C1 segment of cervical spinal cord (tissue), 14 donors: Measurements from ENCODE around the gene HK1.
"Not testable (repeated sequence)": the region's sequence is repeated elsewhere in the genome, so short reads cannot be mapped to it uniquely, and the experiment has no call there.

Experiments
- DNase-seq, 14 donors: peaks; one replicate each; lab custom pipeline; 2025; lab: John Stamatoyannopoulos, UW

Gene HK1

GRCh38 chr10:69254877-69255276 is 23.4 kb upstream of the HK1 start:
- DNase-seq, result no peak

GRCh38 chr10:69259547-69260243 is 18.6 kb upstream of the HK1 start:
- DNase-seq, result no peak

GRCh38 chr10:69261184-69261583 is 17.1 kb upstream of the HK1 start:
- no peak for DNase-seq

DNA sequence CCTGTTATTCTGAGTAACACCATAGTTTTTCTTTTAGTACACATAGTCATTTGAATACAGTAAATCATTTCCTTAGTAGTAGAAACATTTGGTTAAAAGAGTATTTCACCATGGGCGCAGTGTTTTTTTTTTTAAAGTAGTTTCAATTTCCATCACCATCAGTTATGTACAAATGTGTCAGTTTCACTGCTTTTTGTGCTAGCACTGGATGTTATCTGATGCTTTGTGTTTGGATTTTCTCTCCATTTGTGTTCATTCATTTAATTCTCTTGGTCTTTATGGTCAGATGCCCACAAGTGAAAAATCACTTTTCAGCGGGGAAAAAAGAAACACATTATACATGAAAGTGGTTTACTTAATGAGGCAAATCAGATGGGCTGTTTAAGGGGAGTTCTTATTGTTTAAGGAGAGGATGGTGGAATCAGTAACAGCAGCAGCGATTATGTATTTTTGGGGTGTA is 16.0 kb upstream of the HK1 start:
- DNase-seq, result no peak

DNA sequence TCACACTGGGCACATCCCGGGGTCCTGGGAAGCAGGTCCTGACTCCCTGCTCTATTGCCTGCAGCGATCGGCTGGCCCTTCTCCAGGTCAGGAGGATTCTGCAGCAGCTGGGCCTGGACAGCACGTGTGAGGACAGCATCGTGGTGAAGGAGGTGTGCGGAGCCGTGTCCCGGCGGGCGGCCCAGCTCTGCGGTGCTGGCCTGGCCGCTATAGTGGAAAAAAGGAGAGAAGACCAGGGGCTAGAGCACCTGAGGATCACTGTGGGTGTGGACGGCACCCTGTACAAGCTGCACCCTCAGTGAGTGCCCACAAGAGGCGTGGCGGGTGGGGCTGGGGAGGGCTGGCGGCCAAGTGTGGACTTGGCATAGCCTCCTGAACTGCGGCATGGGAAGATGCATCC is 12.8 kb upstream of the HK1 start:
- DNase-seq, result no peak

DNA sequence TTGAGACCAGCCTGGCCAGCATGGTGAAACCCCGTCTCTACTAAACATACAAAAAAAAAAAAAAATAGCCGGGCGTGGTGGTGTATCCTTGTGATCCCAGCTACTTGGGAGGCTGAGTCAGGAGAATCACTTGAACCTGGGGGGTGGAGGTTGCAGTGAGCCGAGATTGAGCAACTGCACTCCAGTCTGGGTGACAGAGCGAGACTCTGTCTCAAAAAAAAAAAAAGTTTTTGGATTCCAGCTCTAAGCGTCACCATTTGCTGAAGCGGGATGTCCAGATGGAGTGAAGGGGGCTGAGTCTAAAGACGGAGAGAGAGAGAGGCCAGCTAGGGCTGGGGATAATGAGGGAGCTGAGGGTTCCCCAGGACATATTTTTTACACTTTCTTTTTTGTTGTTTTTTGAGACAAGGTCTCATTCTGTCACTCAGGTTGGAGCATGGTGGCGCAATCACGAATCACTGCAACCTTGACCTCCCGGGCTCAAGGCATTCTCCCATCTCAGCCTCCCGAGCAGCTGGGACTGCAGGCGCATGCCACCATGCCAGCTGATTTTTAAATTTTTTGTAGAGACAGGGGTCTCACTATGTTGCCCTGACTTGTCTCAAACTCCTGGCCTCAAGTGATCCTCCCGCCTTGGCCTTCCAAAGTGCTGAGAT is 9.4 kb upstream of the HK1 start:
- no peak for DNase-seq

DNA sequence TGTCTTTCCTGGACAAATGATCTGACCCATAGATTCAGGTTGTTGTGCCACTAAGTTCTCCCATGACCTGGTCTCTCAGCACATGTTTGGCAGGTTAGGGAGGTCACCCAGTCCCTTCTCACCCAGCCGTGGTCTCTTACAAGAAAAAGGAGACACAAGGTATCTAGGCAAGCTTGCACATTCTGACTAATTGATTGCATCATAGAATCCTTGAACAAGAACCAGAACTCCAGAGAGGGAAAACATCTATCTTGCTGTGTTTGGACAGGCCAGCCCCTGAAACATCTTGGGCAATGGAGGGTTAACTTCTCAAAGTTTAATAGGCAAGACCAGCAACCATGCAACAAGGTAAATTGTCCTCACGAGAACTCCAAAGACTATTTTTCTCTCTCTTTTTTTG is 8.5 kb upstream of the HK1 start:
- DNase-seq, result no peak

GRCh38 chr10:69270990-69271389 is 7.3 kb upstream of the HK1 start:
- DNase-seq, result no peak

GRCh38 chr10:69272624-69273023 is 5.7 kb upstream of the HK1 start:
- DNase-seq, result no peak

- DNase-seq, result no peak
Measured at GRCh38 chr10:69275444-69275843, 2.9 kb upstream of the HK1 start.

DNA sequence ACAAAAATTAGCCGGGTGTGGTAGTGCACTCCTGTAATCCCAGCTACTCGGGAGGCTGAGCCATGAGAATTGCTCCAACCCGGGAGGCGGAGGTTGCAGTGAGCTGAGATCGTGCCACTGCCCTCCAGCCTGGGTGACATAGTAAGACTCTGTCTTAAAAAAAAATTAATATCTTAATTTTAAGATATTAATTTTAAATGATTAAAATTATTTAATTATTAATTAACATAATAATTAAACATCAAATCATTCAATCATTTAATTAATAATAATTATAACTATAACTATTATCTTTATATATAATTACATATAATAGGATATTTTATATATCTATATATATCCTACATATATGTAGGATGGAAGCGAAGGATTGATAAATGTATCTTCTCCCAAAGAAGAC is 1.8 kb upstream of the HK1 start:
- no peak for DNase-seq

DNA sequence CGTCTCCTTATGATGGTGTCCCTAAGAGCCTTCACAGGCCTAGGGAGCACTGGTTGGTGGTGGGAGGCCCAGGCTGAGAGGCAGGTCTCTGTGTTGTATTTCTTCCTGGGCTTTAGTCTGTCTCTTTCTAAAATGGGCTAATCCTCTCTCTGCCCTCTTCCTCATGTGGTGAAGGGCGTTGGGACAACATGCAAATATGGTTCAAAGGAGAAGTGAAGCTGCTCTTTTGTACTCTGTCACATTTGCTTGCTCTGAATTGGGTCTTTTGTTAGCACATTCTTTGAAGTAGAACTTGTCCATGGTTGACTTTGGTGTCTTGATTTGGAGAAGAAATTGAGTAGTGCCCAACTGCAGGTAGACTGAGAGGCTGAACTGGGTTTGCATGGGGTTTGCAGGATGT is 814 bp downstream of the HK1 start:
- DNase-seq, result peak in 1 of 14 donors; percentile 5

GRCh38 chr10:69281507-69282413 is 3.5 kb downstream of the HK1 start:
- no peak for DNase-seq

GRCh38 chr10:69284402-69284801 is 6.1 kb downstream of the HK1 start:
- DNase-seq, result not testable (repeated sequence)

DNA sequence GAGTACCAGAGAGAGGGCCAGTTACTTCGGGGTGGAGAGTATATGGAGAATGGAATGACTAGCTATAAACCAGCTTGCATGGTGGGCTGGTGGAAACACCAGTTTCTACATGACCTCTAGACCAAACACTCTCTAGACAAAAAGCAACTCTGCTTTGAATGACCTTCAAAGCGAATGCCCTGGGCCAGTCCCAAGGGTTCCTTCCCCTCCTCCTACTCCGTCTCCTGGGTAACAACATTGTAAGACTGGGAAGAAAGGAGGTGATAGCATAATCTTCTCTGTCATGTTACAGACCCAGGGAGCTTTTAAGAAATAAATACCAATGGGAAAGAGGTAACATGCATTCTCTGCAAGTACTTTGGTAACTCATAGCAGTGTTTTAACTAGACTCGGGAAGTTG is 7.4 kb downstream of the HK1 start:
- no peak for DNase-seq

- no peak for DNase-seq
Measured at GRCh38 chr10:69287181-69287580, 8.9 kb downstream of the HK1 start.

- peak in 4 of 14 donors; percentile 4 to 6 (median 5) for DNase-seq
Measured at GRCh38 chr10:69290993-69291392, 12.7 kb downstream of the HK1 start.

GRCh38 chr10:69292459-69292858 is 14.2 kb downstream of the HK1 start:
- no peak for DNase-seq

DNA sequence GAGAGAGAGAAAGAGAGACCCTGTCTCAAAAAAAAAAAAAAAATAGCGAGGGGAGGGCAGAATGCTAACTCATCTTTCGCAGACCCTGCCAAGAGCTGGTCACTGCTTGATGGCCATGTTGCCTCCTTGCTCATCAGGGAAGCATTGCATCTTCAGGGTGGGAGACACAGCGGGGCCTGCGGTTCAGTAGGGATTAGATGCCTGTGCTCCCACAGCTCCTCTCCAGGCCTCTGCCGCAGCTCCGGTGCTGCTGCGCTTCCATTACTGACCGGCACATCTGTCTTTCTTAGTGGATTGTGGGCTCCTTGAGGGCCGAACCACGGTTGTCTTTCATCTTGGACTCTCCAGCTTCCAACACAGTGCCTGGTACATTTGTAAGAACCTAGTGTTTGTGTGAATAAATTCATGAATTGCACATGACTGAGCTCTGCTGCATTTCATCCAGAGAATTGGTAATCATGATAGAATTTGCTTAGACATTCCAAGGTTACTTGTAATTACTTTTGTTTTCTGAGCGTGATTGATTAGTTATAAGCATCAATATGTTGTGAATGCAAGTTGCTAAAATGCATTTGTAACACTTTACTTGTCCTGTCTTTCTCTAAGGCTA is 16.8 kb downstream of the HK1 start:
- no peak for DNase-seq

GRCh38 chr10:69303632-69304051 is 25.3 kb downstream of the HK1 start:
- DNase-seq, result no peak

DNA sequence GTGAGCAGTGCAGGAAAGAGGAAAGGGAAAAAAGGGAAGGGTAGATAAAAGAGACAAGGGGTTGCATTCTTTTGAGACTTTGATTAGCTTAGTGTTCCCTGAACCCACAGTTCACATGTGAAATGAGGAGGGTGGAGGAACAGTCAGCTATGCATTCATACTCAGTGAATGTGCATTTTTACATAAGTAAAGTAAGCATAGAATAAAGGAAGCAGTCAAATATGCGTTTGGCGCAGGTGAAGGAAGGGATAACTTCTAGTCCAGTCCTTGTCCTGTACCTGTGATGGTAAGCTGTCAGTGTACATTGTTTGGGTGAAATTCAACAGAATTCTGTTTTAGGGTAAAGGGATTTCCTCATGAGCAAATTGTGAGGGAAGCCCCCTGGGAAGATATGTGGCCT is 28.1 kb downstream of the HK1 start:
- DNase-seq, result no peak

DNA sequence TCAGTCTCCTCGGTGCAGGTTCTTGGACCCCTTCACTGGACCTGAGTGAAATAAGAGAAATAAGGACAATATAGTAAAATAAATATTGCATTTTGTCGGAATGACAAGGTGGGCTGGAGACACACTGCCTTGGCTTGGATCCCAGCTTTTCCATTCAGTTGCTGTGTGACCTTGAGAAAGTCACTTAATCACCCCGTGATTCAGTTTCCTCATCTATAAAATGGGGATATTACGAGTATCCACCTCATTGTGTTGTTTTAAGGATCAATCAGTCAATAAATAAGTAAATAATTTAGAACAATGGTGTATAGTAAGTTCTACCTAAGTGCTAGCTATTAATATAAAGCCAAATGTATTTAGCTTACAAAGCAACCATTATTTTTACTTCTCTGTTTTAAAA is 29.1 kb downstream of the HK1 start:
- DNase-seq, result no peak
